Heart left ventricle (tissue), 13 donors: ENCODE measurements around the gene AKAP8.

Experiments used
- CTCF ChIP-seq, 12 donors: fragments of 200-600 bp; sonication (generic) in 4 of 12; IDR thresholded peaks; one replicate each; pipeline versions ENCODE4 v1.5.0 to v1.8.0; 2018 to 2022; ENCODE audit warnings: antibody characterized with exemption in 12 of 12, mild to moderate bottlenecking in 5 of 12
- POLR2A ChIP-seq, 2 donors: fragments of 450-650 bp; IDR thresholded peaks; one replicate each; pipeline ENCODE4 v1.6.1; 2017; ENCODE audit warnings: antibody characterized with exemption in 2 of 2, mild to moderate bottlenecking in 2 of 2, moderate library complexity in 2 of 2
- donor health status: ischemic (EF 13 %, LVEDD 7.1; RV severe dilation, severe dysfunction).
- donor health status: DM: no; HTN: yes; CAD: no.
- donor health status: DM: no; HTN: no; CAD: no.
- donor health status: ischemic (EF 25% LVEDD 6.9; RV normal size, moderate dysfunction).
- donor health status: ischemic (EF 25% LVEDD 5.7; RV mildly dilated, moderate dysfunction).
- donor health status: ischemic (EF 35%, LVEDD 5.7; RV mildly dilated, moderate dysfunction).
- donor health status: nonischemic (EF 11% LVEDD 7.7; RV severe dilation, severe dysfunction).
- donor health status: DM: yes; HTN: yes; CAD: no.
- donor health status: PGD.
- donor health status: ischemic (EF 29% LVEDD 5.4; RV normal size, mild dysfunction).
- donor health status: nonischemic (EF 23%, LVEDD 6.1; RV moderate dilation, normal function).

GRCh38 chr19:15372891-15373301, 6.7 kb downstream of the AKAP8 start:
- TF ChIP-seq CTCF (IDR thresholded peaks at IDR 0.05) (no peak), POLR2A (IDR thresholded peaks at IDR 0.05) (no peak)
